IMR-90 (cell line): ENCODE measurements around the gene NEDD4L. TPM values are rescaled to one million over a fixed set of nuclear protein-coding genes. Genes with fewer than 3 reads are reported as not detected.

Source experiments
- ATAC-seq: fragments of 200-7000 bp; cut with Tn5 transposase; 2 replicates; pipeline ENCODE4 v1.9.1; 2020; ENCODE audit warnings: low read depth, mild to moderate bottlenecking, moderate library complexity
- BruUV-seq: library from RNA; stranded (reverse); fragments of 400-500 nt; replicated peaks from 2 replicates; lab custom pipeline; 2021; lab: Mats Ljungman, UMichigan
- CTCF ChIA-PET: fragments of 300-600 bp; formaldehyde crosslinking; extraction: SDS; loops from one replicate; lab custom pipeline; 2021; ENCODE audit warnings: antibody characterized with exemption; lab: Yijun Ruan, JAX
- POLR2A ChIA-PET: fragments of 300-600 bp; sonication (Branson Sonifier 250); formaldehyde crosslinking; loops from one replicate; lab custom pipeline; 2022; ENCODE audit warnings: antibody characterized with exemption; ENCODE audit not compliant: unreplicated experiment; lab: Charles Lee
- DNase-seq: peaks from one replicate; pipeline ENCODE4 v3.0.0; 2013
- H2AFZ ChIP-seq: replicated peaks from 2 replicates; pipeline ENCODE3; 2013; ENCODE audit warnings: low read length, mild to moderate bottlenecking; ENCODE audit not compliant: poor library complexity
- H2AK5ac ChIP-seq: 2 replicates; pipeline ENCODE4 v1.6.1; 2013; ENCODE audit warnings: low read depth, low read length, inconsistent platforms
- H2AK9ac ChIP-seq: replicated peaks from 2 replicates; pipeline ENCODE3; 2013; ENCODE audit warnings: mild to moderate bottlenecking, low read depth, low read length, moderate library complexity; ENCODE audit not compliant: poor library complexity
- H2BK120ac ChIP-seq: 2 replicates; pipeline ENCODE4 v1.6.1; 2013; ENCODE audit warnings: low read depth, low read length, inconsistent platforms
- H2BK15ac ChIP-seq: 3 replicates; pipeline ENCODE4 v1.6.1; 2013; ENCODE audit warnings: low read depth, low read length, inconsistent platforms
- H2BK20ac ChIP-seq: 2 replicates; pipeline ENCODE4 v1.6.1; 2013; ENCODE audit warnings: low read depth, mild to moderate bottlenecking, inconsistent platforms, low read length, moderate library complexity
- H2BK5ac ChIP-seq: 2 replicates; pipeline ENCODE4 v1.6.1; 2013; ENCODE audit warnings: mild to moderate bottlenecking, low read depth, low read length, inconsistent platforms; ENCODE audit not compliant: poor library complexity, severe bottlenecking
- H3K14ac ChIP-seq: replicated peaks from 2 replicates; pipeline ENCODE4 v1.6.1; 2013; ENCODE audit warnings: low read depth, low read length, inconsistent platforms
- H3K18ac ChIP-seq: 2 replicates; pipeline ENCODE4 v1.6.1; 2013; ENCODE audit warnings: low read depth, low read length, control low read depth
- H3K23ac ChIP-seq: 2 replicates; pipeline ENCODE4 v1.6.1; 2013; ENCODE audit warnings: low read depth, low read length, inconsistent platforms
- H3K27ac ChIP-seq: 2 replicates; pipeline ENCODE4 v1.5.1; 2013; ENCODE audit warnings: mild to moderate bottlenecking, control low read depth, low read length; ENCODE audit not compliant: insufficient read depth
- H3K27me3 ChIP-seq: 2 replicates; pipeline ENCODE4 v1.6.1; 2013; ENCODE audit warnings: low read length; ENCODE audit not compliant: control insufficient read depth, insufficient read depth
- H3K36me3 ChIP-seq: 2 replicates; pipeline ENCODE4 v1.6.1; 2013; ENCODE audit warnings: low read length, mixed read lengths; ENCODE audit not compliant: control insufficient read depth, insufficient read depth
- H3K4ac ChIP-seq: 2 replicates; pipeline ENCODE4 v1.6.1; 2013; ENCODE audit warnings: low read depth, low read length, inconsistent platforms
- H3K4me1 ChIP-seq: 2 replicates; pipeline ENCODE4 v1.6.1; 2013; ENCODE audit warnings: low read length, mixed read lengths; ENCODE audit not compliant: control insufficient read depth, insufficient read depth
- H3K4me2 ChIP-seq: 2 replicates; pipeline ENCODE4 v1.6.1; 2013; ENCODE audit warnings: low read depth, mild to moderate bottlenecking, control low read depth, low read length, moderate library complexity
- H3K4me3 ChIP-seq: 2 replicates; pipeline ENCODE4 v1.5.1; 2013; ENCODE audit warnings: low read depth, mild to moderate bottlenecking, control low read depth, low read length, moderate library complexity; ENCODE audit not compliant: insufficient read depth
- H3K56ac ChIP-seq: 2 replicates; pipeline ENCODE4 v1.6.1; 2013; ENCODE audit warnings: low read length, inconsistent platforms; ENCODE audit not compliant: insufficient read depth; ENCODE audit errors: extremely low read depth
- H3K79me1 ChIP-seq, 2 experiments: 2 replicates each; pipeline ENCODE4 v1.6.1; 2013; ENCODE audit warnings: low read length in 2 of 2, inconsistent platforms in 1 of 2, low read depth in 1 of 2
- H3K9ac ChIP-seq: 2 replicates; pipeline ENCODE4 v1.6.1; 2013; ENCODE audit warnings: low read depth, low read length, control low read depth
- H3K9me1 ChIP-seq: 2 replicates; pipeline ENCODE4 v1.6.1; 2013; ENCODE audit warnings: low read length, inconsistent platforms; ENCODE audit not compliant: insufficient read depth
- H3K9me3 ChIP-seq: 2 replicates; pipeline ENCODE4 v1.6.1; 2013; ENCODE audit warnings: low read length; ENCODE audit not compliant: control insufficient read depth, insufficient read depth
- H4K20me1 ChIP-seq: 2 replicates; pipeline ENCODE4 v1.6.1; 2013; ENCODE audit warnings: low read length, inconsistent platforms; ENCODE audit not compliant: insufficient read depth
- H4K5ac ChIP-seq: 2 replicates; pipeline ENCODE4 v1.6.1; 2013; ENCODE audit warnings: mild to moderate bottlenecking, low read depth, low read length, control low read depth
- H4K8ac ChIP-seq, 2 experiments: 2 replicates each; pipeline ENCODE4 v1.6.1; 2013; ENCODE audit warnings: low read depth in 2 of 2, low read length in 2 of 2, control low read depth in 1 of 2, inconsistent platforms in 1 of 2
- H4K91ac ChIP-seq: 2 replicates; pipeline ENCODE4 v1.6.1; 2013; ENCODE audit warnings: low read depth, low read length, inconsistent platforms; ENCODE audit not compliant: insufficient read depth
- MAFK ChIP-seq: IDR thresholded peaks from 2 replicates; pipeline ENCODE4 v1.6.1; 2012; ENCODE audit warnings: low read depth, low read length, improper control_type of control experiment
- RAD21 ChIP-seq: IDR thresholded peaks from 2 replicates; pipeline ENCODE4 v1.6.1; 2012; ENCODE audit warnings: low read length, improper control_type of control experiment
- WGBS, 2 experiments: methylation state at CpG; one replicate each; pipeline versions ENCODE4 v1.1.5 to v1.1.7; 2013; ENCODE audit warnings: missing lambda C conversion rate in 2 of 2; ENCODE audit not compliant: insufficient read length in 1 of 2; ENCODE audit errors: extremely low coverage in 2 of 2; 5-methylcytosine and 5-hydroxymethylcytosine counted together
- dilution Hi-C: fragments of 300-500 bp; cut with HindIII; formaldehyde crosslinking; loops from one replicate; pipeline ENCODE4 v1.14.3; 2018; ENCODE audit warnings: low sequenced_read_pairs; ENCODE audit not compliant: unreplicated experiment
- in situ Hi-C: fragments of 300-500 bp; cut with MboI; formaldehyde crosslinking; loops from 3 replicates; pipeline ENCODE4 v1.14.3; 2019; ENCODE audit warnings: low sequenced_read_pairs, inconsistent platforms, mixed read lengths
- intact Hi-C: fragments of 100-400 bp; cut with micrococcal nuclease; formaldehyde crosslinking; loops from 2 replicates; pipeline ENCODE4 v1.10.0; 2022
- polyA plus RNA-seq, 3 experiments: library from polyadenylated mRNA; depleted of rRNA; stranded (reverse); fragments of >200 nt; gene quantifications; 2 replicates each; pipeline ENCODE4 v1.2.3, GENCODE V29; 2012; ENCODE audit warnings: low replicate concordance in 1 of 3
- total RNA-seq: library from RNA; depleted of rRNA; stranded (reverse); fragments of >200 nt; gene quantifications from 2 replicates; pipeline ENCODE4 v1.2.3, GENCODE V29; 2012

NEDD4L gene
- total and polyA plus RNA-seq, 2 of the 4 experiments (the other 2 are of a cell fraction), result 10.0 to 10.9 TPM

- TF ChIP-seq MAFK (peak; percentile 80), RAD21 (no peak)
- Histone ChIP-seq H2BK20ac (no peak overlapping the region), H3K9ac (no peak overlapping the region), H3K4me1 (peaks cover 12% of the 10 kb centered on the region), H3K9me1 (peaks cover 7% of the 10 kb centered on the region; the same call in 1 of the 2 replicates), H3K4ac (no peak overlapping the region), H4K5ac (no peak overlapping the region), H2AK9ac (no peak overlapping the region), H3K4me3 (no peak overlapping the region), H3K36me3 (no peaks in the 10 kb centered on the region), H3K9me3 (no peaks in the 10 kb centered on the region), H3K79me1 (no peaks in the 10 kb centered on the region), H3K56ac (no peak overlapping the region), H3K18ac (no peak overlapping the region), H2AK5ac (no peak overlapping the region), H2BK5ac (no peak overlapping the region), H3K4me2 (peak overlapping the region; percentile 4; the same call in 1 of the 2 replicates), H2BK15ac (no peak overlapping the region), H3K23ac (no peak overlapping the region), H4K8ac (no peak overlapping the region), H3K14ac (no peak overlapping the region), H2AFZ (no peak overlapping the region), H4K20me1 (0 out of 2 replicates have a peak, but pooled peaks cover 4% of the 10 kb centered on the region), H2BK120ac (no peak overlapping the region), H4K91ac (no peak overlapping the region), H3K27me3 (no peaks in the 10 kb centered on the region), H3K27ac (no peak overlapping the region)
- intact Hi-C loops (no loop called here), dilution Hi-C loops (no loop called here), in situ Hi-C loops (loop anchor here (25.0 kb wide), 1 partner anchor 466 kb away; no protein-coding TSS in a partner anchor)
- peak; percentile 73 for ATAC-seq
- peak; percentile 31 for DNase-seq
- no TSS peak for BruUV-seq
- no CpG with 5 or more reads among the region's 6 CpGs for WGBS, 2 experiments
- POLR2A ChIA-PET, result no interaction called here
- CTCF ChIA-PET, result no interaction called here
Observed at GRCh38 chr18:58103339-58103985, 59.4 kb downstream of the NEDD4L start.
